ENCODE measurements around the gene PAGE4.

PAGE4 gene, protein sequence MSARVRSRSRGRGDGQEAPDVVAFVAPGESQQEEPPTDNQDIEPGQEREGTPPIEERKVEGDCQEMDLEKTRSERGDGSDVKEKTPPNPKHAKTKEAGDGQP

DNA sequence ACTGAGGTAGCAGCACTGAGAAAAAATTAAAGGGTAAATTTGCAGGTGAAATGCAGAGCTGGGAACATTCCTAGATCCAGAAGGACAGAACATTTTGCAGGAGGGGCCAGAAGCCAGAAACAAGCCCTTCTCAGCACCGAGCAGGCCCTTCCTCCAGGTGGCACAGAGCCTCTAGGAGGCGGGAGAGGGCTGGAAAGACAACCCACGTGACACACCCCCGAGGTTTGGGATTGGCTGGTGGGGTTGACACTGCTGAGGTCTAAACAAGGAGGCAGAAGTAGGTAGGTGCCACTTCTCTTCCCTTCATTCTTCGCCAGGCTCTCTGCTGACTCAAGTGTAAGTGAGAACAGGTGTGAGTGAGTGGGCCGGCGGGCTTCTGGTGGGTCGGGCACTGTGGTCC is at the start of gene PAGE4:
PAGE4 (plus strand) TSS at position 288 of the 400 bp plus-strand sequence. CDS start 1,126 bp downstream, outside the sequence.
- DNase-seq (ENCODE audit: low spot score), result no peak

- DNase-seq (ENCODE audit: low spot score), result no peak
These were observed 44.3 kb upstream of the PAGE4 start for GRCh38 chrX:49784747-49785280.

DNA sequence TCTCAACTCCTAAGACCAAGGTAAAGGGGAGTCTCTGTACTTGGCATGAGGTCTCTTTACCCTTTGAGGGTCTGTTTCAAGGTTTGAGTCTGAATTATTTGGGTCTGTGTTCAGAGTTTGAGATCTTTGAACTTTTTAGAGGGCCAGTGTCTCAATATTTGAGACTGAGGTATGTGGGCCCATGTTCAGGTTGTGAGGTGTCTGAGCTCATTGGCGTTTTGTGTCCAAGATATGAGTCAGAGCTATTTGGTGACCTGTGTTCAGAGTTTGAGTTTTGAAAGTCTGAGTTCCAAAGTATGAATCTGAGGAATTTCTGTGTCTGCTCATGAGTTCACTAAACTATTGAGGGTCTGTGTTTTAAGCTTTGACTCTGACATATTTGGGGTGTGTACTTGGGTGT is 36.7 kb upstream of the PAGE4 start:
- no peak for DNase-seq (ENCODE audit: low spot score)

DNA sequence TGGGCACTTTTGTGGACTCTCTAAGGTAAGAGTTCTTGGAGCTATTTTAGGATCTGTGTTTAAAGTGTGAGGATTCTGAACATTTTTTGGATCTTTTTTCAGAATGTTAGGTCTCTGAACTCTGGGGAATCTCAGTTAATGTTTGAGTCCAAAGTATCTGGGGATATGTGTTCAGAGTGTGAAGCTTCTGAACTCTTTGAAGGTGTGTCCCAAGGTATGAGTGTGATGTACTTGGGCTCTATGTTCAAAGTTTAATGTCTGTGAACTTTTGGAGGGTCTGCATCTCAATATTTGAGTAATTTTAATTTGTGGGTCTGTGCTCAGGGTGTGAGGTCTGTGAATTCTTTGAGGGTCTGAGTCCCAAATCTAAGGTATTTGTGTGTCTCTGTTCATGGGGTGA is 35.4 kb upstream of the PAGE4 start:
- no peak for DNase-seq (ENCODE audit: low spot score)

DNA sequence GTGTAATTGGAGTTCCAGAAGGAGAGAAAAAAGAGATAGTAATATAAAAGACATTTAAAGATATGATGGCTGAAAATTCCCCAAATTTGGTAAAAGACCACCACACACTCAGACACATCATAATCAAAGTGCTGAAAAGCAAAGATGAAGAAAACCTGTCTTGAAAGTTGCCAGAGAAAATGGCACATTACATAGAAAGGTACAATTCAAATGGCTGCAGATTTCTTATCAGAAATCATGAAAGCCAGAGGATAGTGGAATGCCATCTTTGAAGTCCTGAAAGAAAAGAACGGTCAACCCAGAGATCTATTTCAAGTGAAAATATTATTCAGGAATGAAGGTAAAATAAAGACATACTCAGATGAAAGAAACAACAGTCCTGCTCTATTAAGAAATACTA is 29.3 kb upstream of the PAGE4 start:
- no peak for DNase-seq (ENCODE audit: low spot score)

GRCh38 chrX:49809891-49810632 is 19.0 kb upstream of the PAGE4 start:
- DNase-seq (ENCODE audit: low spot score), result no peak

DNA sequence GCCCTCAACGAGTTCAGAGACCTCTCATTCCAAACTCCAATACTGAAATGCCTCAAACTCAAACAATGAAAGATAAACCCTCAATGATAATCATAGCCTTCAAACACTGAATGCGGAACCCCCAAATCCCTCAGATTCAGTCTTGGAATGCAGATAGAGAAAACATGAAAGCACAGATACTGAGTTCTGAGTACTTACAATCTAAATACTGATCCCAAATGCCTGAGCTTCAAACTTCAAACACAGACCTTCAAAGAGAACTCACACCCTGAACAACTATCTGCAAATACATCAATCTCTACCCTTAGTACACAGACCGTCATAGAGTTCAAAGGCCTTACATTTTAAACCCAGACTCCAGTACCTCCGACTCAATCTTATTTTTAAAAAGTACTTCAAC is 16.9 kb upstream of the PAGE4 start:
- no peak for DNase-seq (ENCODE audit: low spot score)

GRCh38 chrX:49816435-49816834 is 12.7 kb upstream of the PAGE4 start:
- DNase-seq (ENCODE audit: low spot score), result no peak

- no peak for DNase-seq (ENCODE audit: low spot score)
These were observed 9.3 kb downstream of the PAGE4 start for GRCh38 chrX:49838374-49838773.

- DNase-seq (ENCODE audit: low spot score), result peak; percentile 11
These were observed 11.6 kb downstream of the PAGE4 start for GRCh38 chrX:49840679-49841078.

DNA sequence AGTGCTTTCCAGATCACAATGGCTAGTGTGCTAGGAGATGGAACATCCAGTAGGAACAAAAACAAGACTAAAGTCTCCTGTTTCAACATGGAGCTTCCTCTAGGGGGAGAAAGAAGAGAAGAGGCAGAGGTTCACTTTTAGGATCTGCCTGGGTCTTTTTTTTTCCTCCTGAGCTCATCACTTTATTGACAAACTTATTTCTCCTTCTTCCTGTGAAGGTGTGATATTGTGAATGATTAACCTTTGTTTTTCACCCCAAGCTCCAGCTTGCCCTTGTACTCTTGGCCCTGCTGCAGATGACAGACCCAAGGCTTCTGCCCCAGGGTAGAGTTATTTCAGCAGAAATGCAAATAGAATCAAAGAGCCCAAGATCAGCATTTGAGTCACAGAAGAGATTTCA is 13.5 kb downstream of the PAGE4 start:
- no peak for DNase-seq (ENCODE audit: low spot score)

- DNase-seq (ENCODE audit: low spot score), result no peak
These were observed 15.5 kb downstream of the PAGE4 start for GRCh38 chrX:49844611-49845010.

DNA sequence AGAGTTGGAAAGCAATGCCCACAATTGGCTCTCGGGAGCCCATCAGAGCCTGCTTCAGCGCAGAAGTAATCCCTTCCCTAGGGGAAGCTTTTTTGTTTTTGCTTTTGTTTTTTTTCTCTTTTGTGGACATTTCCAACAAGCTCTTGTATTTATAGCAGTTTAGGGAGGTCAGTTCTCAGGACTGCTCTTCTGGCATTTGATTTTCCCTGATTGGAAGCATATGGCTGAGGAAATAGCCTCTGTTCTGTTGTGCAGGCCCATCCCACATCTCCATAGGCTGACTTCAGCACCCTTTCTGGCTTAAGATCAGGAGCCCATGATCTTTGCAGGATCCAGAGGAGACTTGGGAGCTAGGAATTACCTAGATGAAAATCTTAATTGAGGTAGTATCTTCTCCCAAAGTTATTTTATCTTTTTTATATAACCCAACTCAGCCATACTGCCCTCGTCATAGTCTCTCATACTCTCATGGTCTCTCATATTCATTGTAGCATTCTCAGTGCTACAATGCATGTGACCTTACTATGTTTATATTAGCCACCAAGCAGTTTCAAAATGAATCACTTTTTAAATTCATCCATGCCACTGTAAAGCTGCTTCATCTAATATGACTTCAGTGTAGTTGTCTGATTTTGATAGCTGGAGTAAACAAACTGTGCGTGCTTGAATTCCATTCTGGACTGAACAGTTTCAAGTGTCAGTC is 16.7 kb downstream of the PAGE4 start:
- no peak for DNase-seq (ENCODE audit: low spot score)

DNA sequence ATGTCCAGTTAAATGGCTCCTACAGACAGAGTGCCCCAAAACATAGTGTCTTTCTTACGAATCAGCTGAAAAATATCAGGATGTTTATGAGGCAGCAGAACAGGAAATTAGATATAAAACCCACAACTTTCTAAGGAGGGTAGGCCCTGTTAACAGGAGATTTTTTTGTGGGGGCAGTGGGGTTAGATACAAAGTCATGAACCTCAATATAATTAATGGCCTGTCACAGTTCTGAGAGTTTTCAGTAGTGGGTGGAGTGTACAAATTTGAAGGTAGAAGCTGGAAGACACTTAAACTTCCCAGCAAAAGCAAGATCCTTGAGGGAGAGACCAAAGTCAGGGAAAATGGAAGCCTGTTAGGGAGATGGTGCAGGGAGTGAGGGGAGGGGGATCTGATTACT is 17.4 kb downstream of the PAGE4 start:
- DNase-seq (ENCODE audit: low spot score), result no peak

DNA sequence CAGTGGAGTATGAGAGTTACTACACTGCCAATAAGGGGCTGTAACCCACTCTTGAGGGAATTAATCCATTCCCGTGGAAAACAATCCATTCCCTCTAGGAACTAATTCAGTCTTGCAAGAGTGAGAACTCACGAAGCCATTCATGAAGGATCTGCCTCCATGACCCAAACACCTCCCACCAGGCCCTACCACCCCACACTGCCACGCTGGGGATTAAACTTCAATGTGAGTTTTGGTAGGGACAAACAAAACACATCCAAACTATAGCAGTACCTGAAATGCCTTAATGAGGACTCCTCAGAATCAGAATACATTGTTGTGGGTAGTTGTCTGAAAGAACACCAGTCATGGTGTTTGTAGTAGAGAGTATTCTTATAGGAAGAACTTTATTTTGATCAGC is 19.2 kb downstream of the PAGE4 start:
- DNase-seq (ENCODE audit: low spot score), result no peak

- DNase-seq (ENCODE audit: low spot score), result no peak
These were observed 20.9 kb downstream of the PAGE4 start for GRCh38 chrX:49850028-49850427.

DNA sequence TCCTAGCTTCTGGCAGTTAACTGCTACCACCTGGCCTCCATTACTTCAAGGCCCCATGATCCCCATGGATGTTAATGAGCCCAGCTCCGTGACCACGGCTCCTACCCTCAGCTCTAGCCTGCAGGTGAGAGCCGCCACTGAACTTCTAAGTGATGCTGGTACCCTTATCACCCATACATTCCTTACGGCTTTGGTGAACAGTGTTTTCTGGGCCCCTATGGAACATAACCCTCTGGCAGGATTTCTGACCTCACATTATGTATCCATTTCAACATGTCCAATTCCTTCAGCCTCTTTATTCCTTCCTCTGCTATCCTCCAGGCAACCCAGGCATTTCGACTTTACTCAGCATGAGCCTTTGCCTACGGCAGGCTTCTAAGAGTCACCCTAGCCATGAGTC is 24.6 kb downstream of the PAGE4 start:
- DNase-seq (ENCODE audit: low spot score), result no peak

DNA sequence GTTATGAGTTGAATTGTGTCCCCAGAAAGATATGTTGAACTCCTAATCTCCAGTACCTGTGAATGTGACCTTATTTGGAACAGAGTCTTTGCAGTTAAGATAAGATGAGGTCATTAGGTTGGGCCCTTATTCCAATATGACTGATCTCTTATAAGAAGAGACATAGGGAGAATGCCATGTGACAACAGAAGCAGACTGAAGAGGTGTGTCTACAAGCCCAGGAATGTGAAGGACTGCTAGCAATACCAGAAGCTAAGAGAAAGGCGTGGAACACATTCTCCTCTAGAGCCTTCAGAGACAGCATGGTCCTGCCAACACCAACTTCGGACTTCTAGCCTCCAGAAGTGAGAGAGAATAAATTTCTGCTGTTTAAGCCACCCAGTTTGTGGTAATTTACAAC is 27.7 kb downstream of the PAGE4 start:
- DNase-seq (ENCODE audit: low spot score), result no peak

- no peak for DNase-seq (ENCODE audit: low spot score)
These were observed 29.2 kb downstream of the PAGE4 start for GRCh38 chrX:49858341-49858740.

- DNase-seq (ENCODE audit: low spot score), result no peak
These were observed 30.4 kb downstream of the PAGE4 start for GRCh38 chrX:49859491-49859890.

- no peak for DNase-seq (ENCODE audit: low spot score)
These were observed 31.9 kb downstream of the PAGE4 start for GRCh38 chrX:49860867-49861535.

GRCh38 chrX:49862093-49862492 is 33.0 kb downstream of the PAGE4 start:
- DNase-seq (ENCODE audit: low spot score), result no peak

DNA sequence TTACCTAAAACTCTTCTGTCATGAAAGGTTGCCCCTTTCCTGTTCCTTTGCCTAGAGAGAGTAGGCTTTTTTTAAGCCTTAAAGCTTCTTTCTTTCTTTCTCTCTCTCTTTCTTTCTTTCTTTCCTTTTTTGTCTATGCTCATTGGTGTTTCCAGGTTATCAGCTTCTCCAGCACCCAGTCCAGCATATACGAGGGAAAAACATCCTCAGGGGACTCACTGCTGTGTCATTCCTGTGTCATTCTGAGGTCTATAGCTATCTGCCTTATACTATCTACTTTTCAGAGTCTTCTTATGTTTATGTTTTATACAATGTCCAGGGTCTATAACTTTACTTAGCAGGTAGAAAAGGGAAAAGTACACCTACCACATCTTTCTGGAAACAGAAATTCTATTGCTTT is 39.6 kb downstream of the PAGE4 start:
- no peak for DNase-seq (ENCODE audit: low spot score)
